CD4-positive, alpha-beta T cell (primary cell): ENCODE results near the gene USB1. TPM values are rescaled to one million over a fixed set of nuclear protein-coding genes. Genes with fewer than 3 reads are reported as not detected.

Source experiments
- ATAC-seq: fragments of 200-7000 bp; cut with Tn5 transposase; one replicate; pipeline ENCODE4 v1.10.0; 2022; ENCODE audit warnings: mild to moderate bottlenecking; ENCODE audit not compliant: poor library complexity
- CTCF ChIA-PET: fragments of 350-600 bp; sonication (Branson Sonifier 250); formaldehyde crosslinking; loops from one replicate; lab custom pipeline; 2021; ENCODE audit warnings: antibody characterized with exemption, inconsistent platforms; lab: Charles Lee
- POLR2A ChIA-PET: fragments of 350-600 bp; sonication (Branson Sonifier 250); formaldehyde crosslinking; loops from one replicate; lab custom pipeline; 2021; ENCODE audit warnings: antibody characterized with exemption, inconsistent platforms; lab: Charles Lee
- DNase-seq, 14 experiments: peaks; one replicate each; pipeline ENCODE4 v3.0.0-alpha.2; 2013 to 2020; ENCODE audit warnings: mixed read lengths in 2 of 14
- H3K27ac ChIP-seq, 2 donors: one replicate each; pipeline versions ENCODE4 v1.5.1 to v1.7.0; 2013; ENCODE audit warnings: low read length in 2 of 2, low read depth in 1 of 2, mild to moderate bottlenecking in 1 of 2
- H3K27me3 ChIP-seq, 2 experiments: 1 replicate in 1 of 2; 2 replicates in 1 of 2; pipeline versions ENCODE4 v1.6.1 to v1.7.0; 2013; ENCODE audit warnings: low read length in 2 of 2, control low read depth in 1 of 2, mild to moderate bottlenecking in 1 of 2, moderate library complexity in 1 of 2; ENCODE audit not compliant: insufficient read depth in 2 of 2, control insufficient read depth in 1 of 2
- H3K36me3 ChIP-seq: one replicate; pipeline ENCODE4 v1.6.1; 2013; ENCODE audit warnings: low read length, control low read depth; ENCODE audit not compliant: insufficient read depth
- H3K4me1 ChIP-seq: one replicate; pipeline ENCODE4 v1.6.1; 2013; ENCODE audit warnings: low read length, control low read depth; ENCODE audit not compliant: insufficient read depth
- H3K4me3 ChIP-seq: one replicate; pipeline ENCODE4 v1.5.1; 2013; ENCODE audit warnings: mild to moderate bottlenecking, low read length, moderate library complexity
- H3K9me3 ChIP-seq, 2 experiments: 1 replicate in 1 of 2; 2 replicates in 1 of 2; pipeline versions ENCODE4 v1.6.1 to v1.7.0; 2013; ENCODE audit warnings: low read length in 2 of 2, mild to moderate bottlenecking in 2 of 2, control low read depth in 1 of 2, moderate library complexity in 1 of 2; ENCODE audit not compliant: control insufficient read depth in 1 of 2, insufficient read depth in 1 of 2
- H3K27ac Mint-ChIP-seq: one replicate; pipeline ENCODE4 v1.8.0; 2020; ENCODE audit warnings: mixed read lengths
- H3K27me3 Mint-ChIP-seq: one replicate; pipeline ENCODE4 v1.8.0; 2021; ENCODE audit warnings: mixed read lengths
- H3K36me3 Mint-ChIP-seq: one replicate; pipeline ENCODE4 v1.8.0; 2021; ENCODE audit warnings: low read depth, mixed read lengths
- H3K4me1 Mint-ChIP-seq: one replicate; pipeline ENCODE4 v1.8.0; 2021; ENCODE audit warnings: low read depth, mixed read lengths
- H3K4me3 Mint-ChIP-seq: one replicate; pipeline ENCODE4 v1.8.0; 2020; ENCODE audit warnings: mild to moderate bottlenecking, mixed read lengths
- H3K9me3 Mint-ChIP-seq: one replicate; pipeline ENCODE4 v1.8.0; 2020; ENCODE audit warnings: mixed read lengths
- CTCF ChIP-seq: fragments of 200-600 bp; IDR thresholded peaks from one replicate; pipeline ENCODE4 v1.8.0; 2022; ENCODE audit warnings: antibody characterized with exemption, mild to moderate bottlenecking
- intact Hi-C, 2 experiments: fragments of 100-400 bp; cut with DNase I in 1 of 2; cut with micrococcal nuclease in 1 of 2; formaldehyde crosslinking; loops; one replicate each; pipeline versions ENCODE4 v1.15.1 to v1.9.0; 2023 to 2025; cut with DNase I, micrococcal nuclease
- total RNA-seq, 174 experiments: library from RNA in 2 of 174; stranded (reverse) in 2 of 174; gene quantifications; one replicate each; pipeline ENCODE4 v1.2.3 and lab custom pipeline; 2021 to 2026

USB1 gene
- total RNA-seq, 2 experiments from 2014 or later = 22.4 to 25.7 TPM

- ChIA-PET CTCF (no interaction called here), POLR2A (no interaction called here)
- Mint-ChIP-seq H3K4me1 (no peaks in the 10 kb centered on the region), H3K9me3 (no peaks in the 10 kb centered on the region), H3K4me3 (no peak overlapping the region), H3K27ac (no peak overlapping the region), H3K27me3 (no peaks in the 10 kb centered on the region), H3K36me3 (no peaks in the 10 kb centered on the region)
- Histone ChIP-seq H3K4me3 (no peak overlapping the region), H3K4me1 (no peaks in the 10 kb centered on the region), H3K36me3 (no peaks in the 10 kb centered on the region), H3K27me3 (no peaks in the 10 kb centered on the region), H3K27ac (no peak overlapping the region), H3K9me3 (no peaks in the 10 kb centered on the region)
- intact Hi-C loops = no loop called here
- ATAC-seq = no peak
- no peak for TF ChIP-seq CTCF
- no peak for DNase-seq
These were observed 42.5 kb downstream of the USB1 start for GRCh38 chr16:58043571-58044155.

- H3K4me3 ChIP-seq = no peak overlapping the region
- Mint-ChIP-seq H3K4me3 (no peak overlapping the region), H3K9me3 (no peaks in the 10 kb centered on the region), H3K4me1 (no peaks in the 10 kb centered on the region), H3K27me3 (no peaks in the 10 kb centered on the region), H3K27ac (no peak overlapping the region), H3K36me3 (no peaks in the 10 kb centered on the region)
- no peaks in the 10 kb centered on the region for H3K9me3 ChIP-seq
- ATAC-seq (no peak), DNase-seq (no peak)
- ChIA-PET CTCF (no interaction called here), POLR2A (no interaction called here)
- TF ChIP-seq CTCF = no peak
- no peaks in the 10 kb centered on the region for H3K4me1 ChIP-seq
- no peaks in the 10 kb centered on the region for H3K36me3 ChIP-seq
- H3K27ac ChIP-seq = no peak overlapping the region
- intact Hi-C loops = no loop called here
- H3K27me3 ChIP-seq = no peaks in the 10 kb centered on the region
These were observed 43.2 kb downstream of the USB1 start for GRCh38 chr16:58044266-58045019.

- Histone ChIP-seq H3K27me3 (no peaks in the 10 kb centered on the region), H3K9me3 (no peaks in the 10 kb centered on the region), H3K36me3 (no peaks in the 10 kb centered on the region), H3K27ac (no peak overlapping the region), H3K4me1 (no peaks in the 10 kb centered on the region), H3K4me3 (no peak overlapping the region)
- intact Hi-C loops = no loop called here
- TF ChIP-seq CTCF = no peak
- ChIA-PET POLR2A (no interaction called here), CTCF (no interaction called here)
- Mint-ChIP-seq H3K27me3 (no peaks in the 10 kb centered on the region), H3K9me3 (no peaks in the 10 kb centered on the region), H3K4me3 (no peak overlapping the region), H3K27ac (no peak overlapping the region), H3K4me1 (no peaks in the 10 kb centered on the region), H3K36me3 (no peaks in the 10 kb centered on the region)
- ATAC-seq (no peak), DNase-seq (no peak)
These were observed 43.9 kb downstream of the USB1 start for GRCh38 chr16:58045096-58045495.
